Mesendoderm (in vitro differentiated cells): ENCODE data around the gene JAKMIP1.

ENCODE experiments used
- DNase-seq: peaks from one replicate; pipeline ENCODE4 v3.0.0; 2013
- H2AK5ac ChIP-seq: 2 replicates; pipeline ENCODE4 v1.6.1; 2013; ENCODE audit warnings: low read length, inconsistent platforms
- H2BK120ac ChIP-seq: 2 replicates; pipeline ENCODE4 v1.6.1; 2013; ENCODE audit warnings: low read depth, mild to moderate bottlenecking, low read length, moderate library complexity, mixed read lengths
- H2BK15ac ChIP-seq: replicated peaks from 2 replicates; pipeline ENCODE4 v1.6.1; 2013; ENCODE audit warnings: low read depth, mild to moderate bottlenecking, moderate library complexity
- H2BK5ac ChIP-seq: 2 replicates; pipeline ENCODE4 v1.6.1; 2013; ENCODE audit warnings: low read length, inconsistent platforms
- H3K18ac ChIP-seq: 2 replicates; pipeline ENCODE4 v1.6.1; 2013; ENCODE audit warnings: mild to moderate bottlenecking, low read length, mixed read lengths
- H3K23ac ChIP-seq: one replicate; pipeline ENCODE4 v1.6.1; 2013; ENCODE audit warnings: low read length
- H3K27ac ChIP-seq: 2 replicates; pipeline ENCODE4 v1.5.1; 2013; ENCODE audit warnings: low read depth, mild to moderate bottlenecking, inconsistent platforms, low read length, moderate library complexity
- H3K27me3 ChIP-seq: 2 replicates; pipeline ENCODE4 v1.6.1; 2013; ENCODE audit warnings: low read length, control low read depth, mild to moderate bottlenecking, inconsistent platforms; ENCODE audit not compliant: insufficient read depth, poor library complexity
- H3K36me3 ChIP-seq: 2 replicates; pipeline ENCODE4 v1.6.1; 2013; ENCODE audit warnings: low read length, inconsistent platforms; ENCODE audit not compliant: control insufficient read depth, insufficient read depth
- H3K4ac ChIP-seq: one replicate; pipeline ENCODE4 v1.6.1; 2013; ENCODE audit warnings: low read depth, mild to moderate bottlenecking, low read length, moderate library complexity
- H3K4me1 ChIP-seq: 2 replicates; pipeline ENCODE4 v1.6.1; 2013; ENCODE audit warnings: low read depth, low read length, inconsistent platforms; ENCODE audit not compliant: control insufficient read depth
- H3K4me2 ChIP-seq: 2 replicates; pipeline ENCODE4 v1.6.1; 2013; ENCODE audit warnings: low read length
- H3K4me3 ChIP-seq: 2 replicates; pipeline ENCODE4 v1.5.1; 2013; ENCODE audit warnings: mild to moderate bottlenecking, low read length
- H3K56ac ChIP-seq: one replicate; pipeline ENCODE4 v1.6.1; 2013; ENCODE audit warnings: low read length
- H3K79me1 ChIP-seq: 2 replicates; pipeline ENCODE4 v1.6.1; 2013; ENCODE audit warnings: low read length, inconsistent platforms
- H3K79me2 ChIP-seq: 2 replicates; pipeline ENCODE4 v1.6.1; 2013; ENCODE audit warnings: mild to moderate bottlenecking, low read length; ENCODE audit not compliant: control insufficient read depth, insufficient read depth
- H3K9ac ChIP-seq: 2 replicates; pipeline ENCODE4 v1.6.1; 2013; ENCODE audit warnings: low read length, inconsistent platforms
- H4K5ac ChIP-seq: one replicate; pipeline ENCODE4 v1.6.1; 2013; ENCODE audit warnings: low read length
- H4K8ac ChIP-seq: one replicate; pipeline ENCODE4 v1.6.1; 2013; ENCODE audit warnings: low read depth, mild to moderate bottlenecking, control low read depth, low read length, moderate library complexity
- WGBS: extraction: QIAGEN DNeasy Blood & Tissue Kit; methylation state at CpG from one replicate; pipeline ENCODE4 v1.1.7; 2013; ENCODE audit warnings: low lambda C conversion rate, missing lambda C conversion rate; ENCODE audit not compliant: insufficient coverage; ENCODE audit errors: extremely low coverage; 5-methylcytosine and 5-hydroxymethylcytosine counted together

JAKMIP1 gene

DNA sequence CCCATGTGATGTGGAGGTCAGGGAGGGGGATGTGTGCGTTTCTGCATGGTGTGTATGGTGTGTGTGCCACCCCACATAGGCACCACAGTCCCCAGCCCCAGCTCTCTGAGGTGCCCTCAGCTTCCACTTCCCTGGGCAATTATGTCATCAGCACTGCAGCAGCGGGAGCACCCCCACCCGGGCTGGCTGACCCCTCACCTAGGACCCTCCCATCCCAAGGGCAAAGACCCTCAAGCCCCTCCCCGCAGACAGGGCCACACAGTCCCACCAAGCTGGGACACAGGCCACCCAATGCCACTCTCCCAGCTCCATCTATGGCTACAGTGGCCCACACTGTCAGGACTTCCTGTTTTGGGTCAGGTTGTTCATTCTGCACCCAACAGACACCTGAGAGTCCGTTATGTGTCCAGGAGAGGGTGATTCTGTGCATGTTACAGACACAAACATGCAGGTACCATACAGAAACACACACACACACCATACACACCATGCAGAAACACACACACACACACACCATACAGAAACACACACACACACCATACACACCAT is 75.2 kb downstream of the JAKMIP1 start:
- Histone ChIP-seq H2AK5ac (peak overlapping the region; percentile 85), H3K56ac (no peak overlapping the region), H2BK5ac (no peak overlapping the region), H2BK120ac (no peak overlapping the region), H4K8ac (no peak overlapping the region), H3K27me3 (no peaks in the 10 kb centered on the region), H3K18ac (no peak overlapping the region), H4K5ac (no peak overlapping the region), H3K4me2 (no peak overlapping the region), H3K4me1 (no peaks in the 10 kb centered on the region), H3K27ac (no peak overlapping the region), H2BK15ac (no peak overlapping the region), H3K79me1 (peaks cover 4% of the 10 kb centered on the region), H3K4ac (no peak overlapping the region), H3K36me3 (no peaks in the 10 kb centered on the region), H3K9ac (no peak overlapping the region), H3K79me2 (no peaks in the 10 kb centered on the region), H3K4me3 (no peak overlapping the region), H3K23ac (no peak overlapping the region)
- WGBS, result no CpG with 5 or more reads among the region's 5 CpGs
- DNase-seq, result no peak

DNA sequence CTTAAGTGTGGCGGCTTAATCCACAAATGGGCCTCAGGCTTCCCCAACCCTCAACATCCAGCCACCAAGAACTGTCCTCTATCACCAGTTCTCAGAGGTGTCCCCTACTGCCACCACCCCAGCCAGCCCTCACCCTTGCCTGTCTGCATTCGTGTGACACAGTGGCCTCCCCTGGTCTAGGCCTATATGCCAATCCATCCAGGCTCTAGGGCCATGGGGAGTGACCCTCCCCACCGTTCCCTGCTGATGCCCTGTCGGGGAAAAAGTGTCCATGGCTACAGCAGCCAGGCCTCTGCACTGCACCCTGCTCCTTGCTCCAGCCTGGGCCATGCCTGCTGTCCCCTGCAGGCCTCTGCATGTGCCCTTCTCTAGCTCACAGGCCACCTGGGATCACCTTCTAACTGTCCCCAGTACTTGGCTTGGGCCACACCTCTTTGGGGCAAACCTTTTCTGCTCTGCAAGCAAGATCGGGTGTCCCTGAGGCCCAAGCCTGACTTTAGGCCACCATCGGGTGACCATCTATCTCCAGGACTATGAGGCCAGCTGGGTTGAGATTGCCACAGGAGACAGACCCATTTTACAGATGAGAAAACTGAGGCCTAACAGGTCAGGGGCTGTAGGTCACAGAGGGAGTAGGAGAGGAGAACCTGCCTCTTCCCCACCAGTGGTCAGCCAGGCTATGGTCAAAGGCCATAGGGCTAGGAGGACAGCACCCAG is 75.8 kb downstream of the JAKMIP1 start:
- Histone ChIP-seq H3K4me3 (no peak overlapping the region), H3K18ac (no peak overlapping the region), H3K79me2 (no peaks in the 10 kb centered on the region), H3K4me1 (no peaks in the 10 kb centered on the region), H2AK5ac (peak overlapping the region; percentile 85), H3K4me2 (no peak overlapping the region), H3K79me1 (peaks cover 4% of the 10 kb centered on the region), H3K23ac (no peak overlapping the region), H3K4ac (no peak overlapping the region), H2BK5ac (peak overlapping the region; percentile 62), H3K27ac (no peak overlapping the region), H3K9ac (no peak overlapping the region), H3K36me3 (no peaks in the 10 kb centered on the region), H3K56ac (peak overlapping the region; percentile 50), H2BK120ac (no peak overlapping the region), H4K8ac (no peak overlapping the region), H2BK15ac (no peak overlapping the region), H3K27me3 (no peaks in the 10 kb centered on the region), H4K5ac (no peak overlapping the region)
- no CpG with 5 or more reads among the region's 6 CpGs for WGBS
- no peak for DNase-seq

DNA sequence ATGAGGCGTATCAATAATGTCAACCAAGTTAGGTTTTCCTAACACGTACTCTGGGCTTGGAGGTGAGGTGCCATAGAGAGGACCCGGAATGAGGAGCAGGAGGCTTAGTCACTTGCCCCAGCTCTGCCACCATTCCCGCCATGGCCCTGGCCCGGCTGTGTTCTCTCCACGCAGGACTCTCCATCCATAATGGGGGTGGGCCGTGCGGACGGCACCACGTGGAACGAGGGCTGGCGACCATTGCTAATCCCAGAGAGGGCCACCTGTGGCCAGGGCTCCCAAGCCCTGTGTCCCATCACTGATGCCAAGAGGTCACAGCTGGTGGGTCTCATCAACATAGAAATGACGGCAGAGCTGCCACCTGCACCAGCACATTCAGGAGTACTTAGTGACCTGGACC is 76.4 kb downstream of the JAKMIP1 start:
- H2BK5ac ChIP-seq, result peak overlapping the region; percentile 54
- no peaks in the 10 kb centered on the region for H3K79me2 ChIP-seq
- no peak for DNase-seq
- H3K27ac ChIP-seq, result no peak overlapping the region
- no peaks in the 10 kb centered on the region for H3K27me3 ChIP-seq
- no CpG with 5 or more reads among the region's 13 CpGs for WGBS
- H3K4ac ChIP-seq, result no peak overlapping the region
- H4K8ac ChIP-seq, result no peak overlapping the region
- no peaks in the 10 kb centered on the region for H3K4me1 ChIP-seq
- no peak overlapping the region for H3K18ac ChIP-seq
- peak overlapping the region; percentile 50 for H3K56ac ChIP-seq
- no peak overlapping the region for H3K9ac ChIP-seq
- peak overlapping the region; percentile 85 for H2AK5ac ChIP-seq
- no peak overlapping the region for H3K23ac ChIP-seq
- H3K4me2 ChIP-seq, result no peak overlapping the region
- H3K79me1 ChIP-seq, result peaks cover 4% of the 10 kb centered on the region
- no peak overlapping the region for H3K4me3 ChIP-seq
- H4K5ac ChIP-seq, result no peak overlapping the region
- no peaks in the 10 kb centered on the region for H3K36me3 ChIP-seq
- no peak overlapping the region for H2BK120ac ChIP-seq
- no peak overlapping the region for H2BK15ac ChIP-seq

DNA sequence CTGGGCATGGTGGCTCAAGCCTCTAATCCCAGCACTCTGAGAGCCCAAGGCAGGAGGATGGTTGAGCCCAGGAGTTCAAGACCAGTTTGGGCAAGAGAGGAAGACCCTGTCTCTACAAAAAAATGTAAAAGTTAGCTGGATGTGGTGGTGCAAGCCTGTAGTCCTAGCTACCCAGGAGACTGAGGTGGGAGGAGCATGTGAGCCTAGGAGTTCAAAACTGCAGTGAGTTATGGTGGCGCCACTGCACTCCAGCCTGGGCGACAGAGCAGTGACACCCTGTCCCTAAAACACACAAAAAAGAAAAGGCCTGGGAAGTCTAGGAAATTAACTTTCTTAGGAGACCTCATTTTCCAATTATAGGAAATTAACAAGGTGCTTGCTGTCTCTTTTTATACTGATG is 76.8 kb downstream of the JAKMIP1 start:
- no peak for DNase-seq

DNA sequence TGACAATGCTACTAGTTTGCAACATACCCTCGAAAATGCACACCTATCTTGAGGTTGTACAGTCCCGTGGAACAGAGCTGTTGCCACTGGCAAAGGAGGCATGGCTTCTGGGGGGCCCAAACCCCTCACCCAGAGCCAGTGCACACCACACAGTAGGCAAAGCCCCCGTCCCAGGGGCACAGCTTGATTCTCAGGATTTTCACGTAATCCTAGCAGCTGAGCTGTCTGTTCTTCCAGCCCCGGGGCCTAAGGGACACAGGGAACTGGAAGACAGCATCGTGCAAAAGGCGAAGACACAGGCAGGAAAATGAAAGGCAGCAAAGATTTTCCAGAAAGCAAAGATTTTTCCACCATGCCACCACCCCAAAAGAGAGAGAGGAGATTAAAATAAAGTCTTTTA is 77.2 kb downstream of the JAKMIP1 start:
- no peak overlapping the region for H2BK15ac ChIP-seq

More for the DNA sequence above, 76.8 kb downstream of the JAKMIP1 start:
- no CpG with 5 or more reads among the region's 2 CpGs for WGBS
- Histone ChIP-seq H3K36me3 (no peaks in the 10 kb centered on the region), H3K4me1 (no peaks in the 10 kb centered on the region), H3K27ac (no peak overlapping the region), H4K5ac (no peak overlapping the region), H3K56ac (peak overlapping the region; percentile 28), H3K4me2 (no peak overlapping the region), H2BK120ac (no peak overlapping the region), H2AK5ac (no peak overlapping the region), H2BK15ac (no peak overlapping the region), H3K79me1 (peaks cover 4% of the 10 kb centered on the region), H3K4ac (no peak overlapping the region), H3K18ac (no peak overlapping the region), H3K27me3 (no peaks in the 10 kb centered on the region), H3K9ac (no peak overlapping the region), H2BK5ac (no peak overlapping the region), H4K8ac (no peak overlapping the region), H3K23ac (no peak overlapping the region), H3K79me2 (no peaks in the 10 kb centered on the region), H3K4me3 (no peak overlapping the region)

More for the DNA sequence above, 77.2 kb downstream of the JAKMIP1 start:
- Histone ChIP-seq H3K4me3 (no peak overlapping the region), H2BK5ac (peak overlapping the region; percentile 21), H3K23ac (no peak overlapping the region), H3K79me2 (no peaks in the 10 kb centered on the region), H2BK120ac (peak overlapping the region; percentile 30), H3K27ac (no peak overlapping the region), H3K27me3 (no peaks in the 10 kb centered on the region), H3K4me2 (no peak overlapping the region), H3K56ac (peak overlapping the region; percentile 31), H3K9ac (peak overlapping the region; percentile 7), H3K4me1 (peaks cover 3% of the 10 kb centered on the region), H3K36me3 (no peaks in the 10 kb centered on the region), H3K79me1 (peaks cover 4% of the 10 kb centered on the region), H4K8ac (no peak overlapping the region), H2AK5ac (no peak overlapping the region), H3K18ac (no peak overlapping the region), H4K5ac (no peak overlapping the region), H3K4ac (peak overlapping the region; percentile 49)
- WGBS, result no CpG with 5 or more reads among the region's 7 CpGs
- DNase-seq, result no peak
